Occipital lobe (tissue), 2 donors: Measurements from ENCODE around the gene P2RY2. TPM values are rescaled to one million over a fixed set of nuclear protein-coding genes. Genes with fewer than 3 reads are reported as not detected.

Source experiments
- DNase-seq: peaks from one replicate; lab custom pipeline; 2025; lab: John Stamatoyannopoulos, UW
- total RNA-seq: library from RNA; depleted of rRNA; stranded (reverse); fragments of >200 nt; gene quantifications from one replicate; pipeline ENCODE4 v1.2.3, GENCODE V29; 2014

The P2RY2 gene
- total RNA-seq, 1 donor from 2014 or later = not detected

GRCh38 chr11:73281796-73282660 lies 63.9 kb downstream of the P2RY2 start:
- no peak for DNase-seq

DNA sequence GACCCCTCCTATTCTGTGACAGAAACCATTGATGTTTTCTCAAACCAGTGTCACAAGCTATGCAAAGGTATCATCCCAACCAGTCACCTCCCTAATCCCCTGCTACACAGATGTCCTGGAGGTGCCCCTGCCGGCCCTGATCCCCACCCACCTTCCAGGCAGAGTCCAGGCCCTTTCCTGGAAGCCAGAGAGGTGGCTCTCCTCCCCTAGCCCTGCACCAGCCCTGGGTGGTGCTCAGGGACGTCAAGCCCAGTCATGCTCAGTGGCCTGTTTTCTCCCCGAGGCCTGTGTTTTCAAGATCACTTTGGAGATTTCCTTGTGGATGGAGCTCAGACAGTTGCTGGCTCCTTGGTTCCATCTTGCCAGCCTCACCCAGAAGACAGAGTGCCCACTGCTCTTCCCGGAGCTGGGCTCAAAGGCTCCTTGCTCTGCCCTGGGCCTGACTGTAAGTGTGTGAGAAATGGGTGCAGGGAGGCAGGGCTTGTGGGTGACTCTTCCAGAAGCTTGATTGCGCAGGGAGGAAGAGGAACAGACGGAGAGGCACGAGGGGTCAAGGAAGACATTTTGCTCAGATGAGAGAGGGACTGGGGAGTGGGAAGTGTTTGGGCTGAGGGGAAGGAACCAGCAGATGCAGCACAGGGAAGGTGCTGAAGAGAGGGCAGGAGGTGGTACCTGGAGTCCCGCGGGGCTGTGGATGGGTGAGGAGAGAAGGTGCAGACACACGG lies 65.4 kb downstream of the P2RY2 start:
- no peak for DNase-seq

DNA sequence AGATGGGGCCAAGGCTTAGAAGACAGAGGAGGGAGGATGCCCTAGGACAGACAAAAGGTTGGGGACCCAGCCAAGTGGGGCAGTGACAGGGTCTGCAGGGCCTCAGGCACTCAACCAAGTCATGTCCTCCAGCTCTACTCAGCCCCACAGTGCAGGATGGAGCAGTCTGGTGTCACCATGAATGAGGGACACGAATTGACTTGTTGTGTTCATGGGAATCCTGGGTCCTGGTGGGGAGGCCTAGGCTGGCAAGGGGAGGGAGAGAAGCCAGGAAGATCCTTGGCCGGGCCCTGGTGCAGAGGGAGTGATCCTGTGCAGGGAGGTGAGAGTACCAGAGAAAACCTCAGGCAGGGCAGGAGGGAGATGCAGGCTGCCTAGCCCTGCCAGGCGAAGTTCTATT lies 66.0 kb downstream of the P2RY2 start:
- DNase-seq = no peak

DNA sequence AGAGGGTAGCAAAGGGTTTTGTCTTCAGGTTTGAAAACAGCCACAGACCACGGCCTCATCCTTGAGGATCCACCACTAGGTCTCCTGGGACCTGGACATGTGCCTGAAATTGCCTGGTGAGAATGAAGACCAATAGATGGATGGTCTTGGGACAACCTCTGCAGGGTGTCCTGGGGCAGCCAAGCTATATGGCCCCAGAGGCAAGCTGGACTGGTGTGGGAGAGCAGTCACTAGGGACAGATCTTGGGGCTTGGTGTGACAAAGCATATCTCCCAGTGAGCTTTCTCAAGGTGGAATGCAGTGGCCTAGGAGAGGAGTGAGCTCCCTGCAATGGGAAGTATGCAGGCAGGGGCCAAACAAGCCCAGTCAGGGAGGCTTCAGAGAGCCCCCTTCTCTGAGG lies 67.6 kb downstream of the P2RY2 start:
- no peak for DNase-seq

Other genes with a start within 250 kb of the P2RY2 start
- gene FCHSD2, start 76.0 kb upstream of the P2RY2 start, total RNA-seq = 46.6 TPM
- gene P2RY6, start 54.1 kb downstream of the P2RY2 start, total RNA-seq = not detected
- 19.2 TPM for gene ARHGEF17, start 90.0 kb downstream of the P2RY2 start, total RNA-seq
- 1.6 TPM for gene RELT, start 158.1 kb downstream of the P2RY2 start, total RNA-seq